Kidney epithelial cell (primary cell): ENCODE data around the gene SPEF2. TPM values are rescaled to one million over a fixed set of nuclear protein-coding genes. Genes with fewer than 3 reads are reported as not detected.
"Not testable (repeated sequence)": the region's sequence is repeated elsewhere in the genome, so short reads cannot be mapped to it uniquely, and the experiment has no call there.

Source experiments
- DNase-seq: peaks from one replicate; pipeline ENCODE4 v3.0.0-alpha.2; 2010; ENCODE audit warnings: low read depth
- H3K27me3 ChIP-seq: 2 replicates; pipeline ENCODE4 v1.6.0; 2011; ENCODE audit warnings: low read length; ENCODE audit not compliant: control insufficient read depth, insufficient read depth
- H3K36me3 ChIP-seq: 2 replicates; pipeline ENCODE4 v1.5.1; 2011; ENCODE audit warnings: low read length; ENCODE audit not compliant: control insufficient read depth, insufficient read depth
- H3K4me3 ChIP-seq: 2 replicates; pipeline ENCODE4 v1.5.1; 2011; ENCODE audit warnings: low read depth, mild to moderate bottlenecking, control low read depth, low read length
- total RNA-seq: library from RNA; depleted of rRNA; stranded (reverse); fragments of >200 nt; gene quantifications from 2 replicates; pipeline ENCODE4 v1.2.3, GENCODE V29; 2015
- TF ChIP-seq, protein P1 (sequence below): IDR thresholded peaks from 2 replicates; pipeline ENCODE4 v1.5.1; 2011; ENCODE audit warnings: mild to moderate bottlenecking, moderate library complexity, low read length, control low read depth, inconsistent platforms; ENCODE audit not compliant: insufficient read depth, poor library complexity, severe bottlenecking

Gene SPEF2
- total RNA-seq, 1 donor from 2014 or later: 3.2 TPM

DNA sequence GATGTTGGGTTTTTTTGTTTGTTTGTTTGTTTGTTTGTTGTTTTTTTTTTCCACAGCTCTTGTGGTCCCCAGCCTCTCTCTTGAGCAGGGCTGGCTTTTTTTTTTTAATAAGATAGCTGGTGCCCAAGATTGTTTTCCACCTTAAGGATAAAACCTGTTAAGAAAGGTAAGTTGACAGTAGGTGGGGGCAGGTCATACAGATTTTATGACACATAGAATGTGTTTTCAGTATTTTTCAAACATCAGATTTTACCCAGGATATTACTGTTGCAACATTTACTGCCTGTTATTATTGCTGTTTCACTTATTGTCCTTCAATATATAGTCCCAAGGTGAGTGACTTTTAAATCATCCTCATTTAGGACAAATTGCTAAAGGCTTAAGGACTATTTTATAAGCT is 235.1 kb downstream of the SPEF2 start:
- Histone ChIP-seq H3K27me3 (no peaks in the 10 kb centered on the region), H3K4me3 (no peak overlapping the region), H3K36me3 (no peaks in the 10 kb centered on the region)
- TF ChIP-seq, protein P1, sequence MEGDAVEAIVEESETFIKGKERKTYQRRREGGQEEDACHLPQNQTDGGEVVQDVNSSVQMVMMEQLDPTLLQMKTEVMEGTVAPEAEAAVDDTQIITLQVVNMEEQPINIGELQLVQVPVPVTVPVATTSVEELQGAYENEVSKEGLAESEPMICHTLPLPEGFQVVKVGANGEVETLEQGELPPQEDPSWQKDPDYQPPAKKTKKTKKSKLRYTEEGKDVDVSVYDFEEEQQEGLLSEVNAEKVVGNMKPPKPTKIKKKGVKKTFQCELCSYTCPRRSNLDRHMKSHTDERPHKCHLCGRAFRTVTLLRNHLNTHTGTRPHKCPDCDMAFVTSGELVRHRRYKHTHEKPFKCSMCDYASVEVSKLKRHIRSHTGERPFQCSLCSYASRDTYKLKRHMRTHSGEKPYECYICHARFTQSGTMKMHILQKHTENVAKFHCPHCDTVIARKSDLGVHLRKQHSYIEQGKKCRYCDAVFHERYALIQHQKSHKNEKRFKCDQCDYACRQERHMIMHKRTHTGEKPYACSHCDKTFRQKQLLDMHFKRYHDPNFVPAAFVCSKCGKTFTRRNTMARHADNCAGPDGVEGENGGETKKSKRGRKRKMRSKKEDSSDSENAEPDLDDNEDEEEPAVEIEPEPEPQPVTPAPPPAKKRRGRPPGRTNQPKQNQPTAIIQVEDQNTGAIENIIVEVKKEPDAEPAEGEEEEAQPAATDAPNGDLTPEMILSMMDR: no peak
- DNase-seq: no peak

DNA sequence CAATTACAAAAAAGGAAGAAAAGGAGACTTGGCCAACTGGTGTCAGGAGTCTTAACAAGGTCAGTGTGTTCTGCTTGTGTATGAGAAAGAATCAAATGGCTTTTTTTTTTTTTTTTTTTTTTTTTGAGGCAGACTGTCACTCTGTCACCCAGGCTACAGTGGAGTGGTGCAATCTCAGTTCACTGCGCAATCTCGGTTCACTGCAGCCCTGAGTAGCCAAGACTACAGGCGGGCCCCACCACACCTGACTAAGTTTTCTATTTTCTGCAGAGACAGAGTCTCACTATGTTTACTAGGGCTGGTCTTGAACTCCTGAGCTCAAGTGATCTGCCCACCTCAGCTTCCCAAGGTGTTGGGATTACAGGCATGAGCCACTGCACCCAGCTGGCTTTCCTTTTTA is 236.0 kb downstream of the SPEF2 start:
- TF ChIP-seq, protein P1: no peak
- no peak for DNase-seq

DNA sequence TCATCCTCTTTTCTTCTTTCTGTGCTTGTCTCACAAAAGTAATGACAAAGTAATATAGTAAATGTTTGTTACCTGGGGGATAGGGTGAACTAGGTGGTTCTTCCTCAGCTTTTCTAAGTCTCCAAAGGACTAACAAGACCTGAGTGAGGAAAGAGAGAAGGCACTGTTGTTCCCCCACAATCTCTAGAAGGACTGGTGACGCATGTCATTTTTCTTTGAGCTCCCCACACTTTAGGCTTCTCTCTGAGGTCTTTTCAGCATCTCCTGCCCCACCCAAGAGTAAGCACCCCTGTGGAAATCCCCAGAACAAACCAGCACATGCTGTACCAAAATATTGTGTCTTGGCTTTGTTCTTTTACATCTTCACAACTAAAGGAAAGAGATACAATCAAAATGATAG is 236.6 kb downstream of the SPEF2 start:
- H3K27me3 ChIP-seq: no peaks in the 10 kb centered on the region
- no peaks in the 10 kb centered on the region for H3K36me3 ChIP-seq
- DNase-seq: no peak
- TF ChIP-seq, protein P1: no peak
- H3K4me3 ChIP-seq: no peak overlapping the region

More for the DNA sequence above, 236.0 kb downstream of the SPEF2 start:
- no peak overlapping the region for H3K4me3 ChIP-seq
- H3K27me3 ChIP-seq: no peaks in the 10 kb centered on the region
- H3K36me3 ChIP-seq: no peaks in the 10 kb centered on the region

DNA sequence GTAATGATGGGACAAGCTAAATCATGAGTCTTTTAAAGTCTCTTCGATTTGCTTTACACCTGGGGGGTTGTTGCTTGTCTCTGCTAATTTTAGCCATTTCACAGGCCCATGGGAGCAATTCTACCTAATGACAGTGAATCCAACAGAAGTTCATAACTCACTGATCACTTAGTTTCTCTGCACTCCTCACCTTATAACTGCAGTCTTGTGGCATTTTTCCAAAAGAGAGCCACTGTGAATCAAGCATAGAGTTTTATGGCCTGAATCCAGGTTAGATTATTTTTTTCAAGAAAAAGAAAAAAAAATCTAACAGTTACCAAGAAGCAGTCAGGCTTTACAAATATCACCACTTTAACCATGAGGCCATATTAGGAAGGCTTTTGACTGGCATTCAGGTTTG is 237.5 kb downstream of the SPEF2 start:
- Histone ChIP-seq H3K36me3 (no peaks in the 10 kb centered on the region), H3K4me3 (no peak overlapping the region), H3K27me3 (no peaks in the 10 kb centered on the region)
- no peak for DNase-seq
- TF ChIP-seq, protein P1: no peak

DNA sequence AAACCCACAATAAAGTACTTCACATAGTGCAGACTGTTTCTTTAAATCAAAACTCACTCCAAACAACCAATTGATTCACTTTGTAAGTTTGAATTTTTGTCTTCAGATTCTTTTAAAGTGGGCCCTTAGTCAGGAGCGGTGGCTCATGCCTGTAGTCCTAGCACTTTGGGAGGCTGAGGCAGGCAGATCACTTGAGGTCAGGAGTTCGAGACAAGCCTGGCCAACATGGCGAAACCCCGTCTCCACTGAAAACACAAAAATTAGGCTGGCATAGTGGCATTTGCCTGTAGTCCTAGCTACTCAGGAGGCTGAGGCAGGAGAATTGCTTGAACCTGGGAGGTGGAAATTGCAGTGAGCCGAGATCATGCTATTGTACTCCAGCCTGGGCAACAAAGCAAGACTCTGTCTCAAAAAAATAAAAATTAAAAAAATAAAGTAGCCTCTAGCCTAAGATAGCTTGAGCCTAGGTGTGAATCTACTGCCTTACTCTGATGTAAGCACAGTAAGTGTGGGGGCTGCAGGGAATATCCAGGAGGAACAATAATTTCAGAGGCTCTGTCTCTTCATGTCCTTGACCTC is 238.6 kb downstream of the SPEF2 start:
- not testable (repeated sequence) for H3K4me3 ChIP-seq

DNA sequence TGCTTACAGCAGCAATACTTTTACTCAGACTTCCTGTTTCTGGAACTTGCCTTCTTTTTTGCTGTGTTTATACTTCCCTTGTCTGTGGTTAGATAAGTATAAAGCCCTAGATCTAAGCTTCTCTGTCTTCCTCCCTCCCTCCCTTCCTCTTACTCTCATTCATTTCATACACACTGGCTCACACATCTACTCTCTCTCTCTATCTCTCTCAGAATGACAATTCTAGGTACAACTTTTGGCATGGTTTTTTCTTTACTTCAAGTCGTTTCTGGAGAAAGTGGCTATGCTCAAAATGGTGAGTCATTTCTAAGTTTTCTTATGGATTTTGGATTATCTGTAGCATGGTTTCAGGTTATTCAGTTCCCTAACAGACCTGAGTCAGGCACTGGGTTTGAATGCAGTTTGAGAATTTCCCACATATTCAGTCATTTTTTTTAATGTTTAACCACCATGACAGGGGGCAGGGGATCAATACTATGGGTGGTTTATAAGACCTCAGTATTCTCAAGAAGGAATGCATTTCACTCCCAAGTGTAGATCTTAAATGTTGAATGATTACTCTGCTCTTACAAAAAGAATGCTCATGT is 239.2 kb downstream of the SPEF2 start, which contains the start of gene IL7R:
Gene IL7R, plus strand, starts transcription at position 127 of the 587 bp plus-strand sequence. Its CDS starts 87 bp downstream, at position 214.
- Histone ChIP-seq H3K4me3 (no peak within 1 kb of the TSS), H3K36me3 (no peaks in the 10 kb centered on the region), H3K27me3 (no peaks in the 10 kb centered on the region)
- TF ChIP-seq, protein P1: no peak
- no peak for DNase-seq

More for the DNA sequence above, 238.6 kb downstream of the SPEF2 start:
- not testable (repeated sequence) for H3K27me3 ChIP-seq, DNase-seq, H3K36me3 ChIP-seq
